ENCODE measurements around the gene FLNC.

- no peak for TF ChIP-seq POLR2A (IDR thresholded peaks at IDR 0.05; ENCODE audit: low read length)
- TF ChIP-seq GATA1 (IDR thresholded peaks at IDR 0.05; ENCODE audit: low read depth, low read length), result no peak
These were observed 41.5 kb upstream of the FLNC start for GRCh38 chr7:128788446-128789412.

Measured in erythroblast (primary cell).